A673 (cell line): Measurements from ENCODE around the gene ARFIP1. TPM values are rescaled to one million over a fixed set of nuclear protein-coding genes. Genes with fewer than 3 reads are reported as not detected.

Experiments used
- BruUV-seq: library from RNA; stranded (reverse); fragments of 400-500 nt; replicated peaks from 2 replicates; lab custom pipeline; 2021; lab: Mats Ljungman, UMichigan
- CTCF ChIA-PET: fragments of 300-600 bp; sonication (Branson Sonifier 250); formaldehyde crosslinking; loops from one replicate; lab custom pipeline; 2022; ENCODE audit warnings: antibody characterized with exemption; lab: Charles Lee
- POLR2A ChIA-PET: fragments of 300-600 bp; sonication (Branson Sonifier 250); formaldehyde crosslinking; loops from one replicate; lab custom pipeline; 2022; ENCODE audit warnings: antibody characterized with exemption; ENCODE audit not compliant: low non-redundant PET; lab: Charles Lee
- DNase-seq: peaks from one replicate; pipeline ENCODE4 v3.0.0-alpha.2; 2015; ENCODE audit warnings: low spot score
- H3K27ac ChIP-seq: fragments of 200-600 bp; sonication (generic); 2 replicates; pipeline ENCODE4 v1.5.1; 2016; ENCODE audit warnings: mixed run types, low read depth, mild to moderate bottlenecking, mixed read lengths, antibody characterized with exemption, low read length; ENCODE audit not compliant: poor library complexity, severe bottlenecking
- H3K27me3 ChIP-seq: fragments of 200-600 bp; sonication (generic); replicated peaks from 2 replicates; pipeline ENCODE4 v1.6.1; 2017; ENCODE audit warnings: mixed run types, low read depth, mild to moderate bottlenecking, mixed read lengths, antibody characterized with exemption, low read length; ENCODE audit not compliant: insufficient read depth, poor library complexity
- H3K36me3 ChIP-seq: fragments of 200-600 bp; sonication (generic); 2 replicates; pipeline ENCODE4 v1.6.1; 2016; ENCODE audit warnings: mixed run types, mild to moderate bottlenecking, mixed read lengths, antibody characterized with exemption, low read length; ENCODE audit not compliant: insufficient read depth, poor library complexity, severe bottlenecking
- H3K4me1 ChIP-seq: fragments of 200-600 bp; sonication (generic); 2 replicates; pipeline ENCODE4 v1.6.1; 2017; ENCODE audit warnings: mixed run types, mild to moderate bottlenecking, mixed read lengths, antibody characterized with exemption, low read length; ENCODE audit not compliant: insufficient read depth, poor library complexity, severe bottlenecking
- H3K4me3 ChIP-seq: fragments of 200-600 bp; sonication (generic); 2 replicates; pipeline ENCODE4 v1.5.1; 2016; ENCODE audit warnings: low read depth, mixed run types, mild to moderate bottlenecking, mixed read lengths, low read length; ENCODE audit not compliant: poor library complexity, severe bottlenecking
- H3K9me3 ChIP-seq: fragments of 200-600 bp; sonication (generic); 2 replicates; pipeline ENCODE4 v1.6.1; 2016; ENCODE audit warnings: mixed run types, low read depth, mild to moderate bottlenecking, mixed read lengths, antibody characterized with exemption, low read length; ENCODE audit not compliant: poor library complexity, severe bottlenecking
- CTCF ChIP-seq: fragments of 300-800, 200-600 bp; sonication (generic); conservative IDR thresholded peaks from 2 replicates; pipeline ENCODE4 v1.5.1; 2017; ENCODE audit warnings: low read depth, mild to moderate bottlenecking, antibody characterized with exemption, low read length, moderate library complexity, mixed read lengths
- EZH2 ChIP-seq: fragments of 200-600 bp; sonication (generic); IDR thresholded peaks from 2 replicates; pipeline ENCODE4 v1.6.1; 2017; ENCODE audit warnings: borderline replicate concordance, low read depth, mild to moderate bottlenecking, mixed read lengths, antibody characterized with exemption, low read length; ENCODE audit not compliant: poor library complexity, severe bottlenecking
- intact Hi-C: fragments of 100-400 bp; cut with micrococcal nuclease; formaldehyde crosslinking; loops from one replicate; pipeline ENCODE4 v1.10.0; 2022; ENCODE audit not compliant: unreplicated experiment
- total RNA-seq: library from RNA; stranded (reverse); gene quantifications from 2 replicates; pipeline ENCODE4 v1.2.3, GENCODE V29; 2021

The ARFIP1 gene
- total RNA-seq, 1 experiment from 2014 or later: 30.4 TPM

- Histone ChIP-seq H3K9me3 (no peaks in the 10 kb centered on the region), H3K27me3 (no peaks in the 10 kb centered on the region), H3K4me3 (no peak overlapping the region), H3K4me1 (no peaks in the 10 kb centered on the region), H3K36me3 (no peaks in the 10 kb centered on the region), H3K27ac (no peak overlapping the region)
- no TSS peak for BruUV-seq
- ChIA-PET CTCF (no interaction called here), POLR2A (no interaction called here)
- DNase-seq: no peak
- intact Hi-C loops: no loop called here
- no peak for TF ChIP-seq EZH2
- no peak for TF ChIP-seq CTCF
Observed at GRCh38 chr4:152961014-152961772, 181.4 kb downstream of the ARFIP1 start.

- no TSS peak for BruUV-seq
- H3K4me3 ChIP-seq: no peak overlapping the region
- no peak for DNase-seq
- CTCF ChIA-PET: no interaction called here
- no peaks in the 10 kb centered on the region for H3K27me3 ChIP-seq
- no peak overlapping the region for H3K27ac ChIP-seq
- H3K36me3 ChIP-seq: no peaks in the 10 kb centered on the region
- no peak for TF ChIP-seq CTCF
- no peak for TF ChIP-seq EZH2
- POLR2A ChIA-PET: no interaction called here
- intact Hi-C loops: no loop called here
- H3K4me1 ChIP-seq: no peaks in the 10 kb centered on the region
- no peaks in the 10 kb centered on the region for H3K9me3 ChIP-seq
Observed at GRCh38 chr4:152961773-152962115, 182.0 kb downstream of the ARFIP1 start.

Other genes with a start within 250 kb of the ARFIP1 start
- 30.7 and 33.5 TPM in 2 replicates for gene FBXW7, start 243.9 kb upstream of the ARFIP1 start, total RNA-seq
- gene TMEM154, start 100.0 kb upstream of the ARFIP1 start, total RNA-seq: 2.3 and 2.6 TPM in 2 replicates
- 0.41 and 0.48 TPM in 2 replicates for gene TIGD4, start 224 bp upstream of the ARFIP1 start, total RNA-seq
- 0.26 and 0.39 TPM in 2 replicates for gene FHDC1, start 156.4 kb downstream of the ARFIP1 start, total RNA-seq